NCI-H187 (cell line): ENCODE data around the gene PBX4.
"Not testable (repeated sequence)": the region's sequence is repeated elsewhere in the genome, so short reads cannot be mapped to it uniquely, and the experiment has no call there.

Experiments used
- DNase-seq, 2 experiments: peaks; one replicate each; lab custom pipeline; 2025; lab: John Stamatoyannopoulos, UW

Gene PBX4

DNA sequence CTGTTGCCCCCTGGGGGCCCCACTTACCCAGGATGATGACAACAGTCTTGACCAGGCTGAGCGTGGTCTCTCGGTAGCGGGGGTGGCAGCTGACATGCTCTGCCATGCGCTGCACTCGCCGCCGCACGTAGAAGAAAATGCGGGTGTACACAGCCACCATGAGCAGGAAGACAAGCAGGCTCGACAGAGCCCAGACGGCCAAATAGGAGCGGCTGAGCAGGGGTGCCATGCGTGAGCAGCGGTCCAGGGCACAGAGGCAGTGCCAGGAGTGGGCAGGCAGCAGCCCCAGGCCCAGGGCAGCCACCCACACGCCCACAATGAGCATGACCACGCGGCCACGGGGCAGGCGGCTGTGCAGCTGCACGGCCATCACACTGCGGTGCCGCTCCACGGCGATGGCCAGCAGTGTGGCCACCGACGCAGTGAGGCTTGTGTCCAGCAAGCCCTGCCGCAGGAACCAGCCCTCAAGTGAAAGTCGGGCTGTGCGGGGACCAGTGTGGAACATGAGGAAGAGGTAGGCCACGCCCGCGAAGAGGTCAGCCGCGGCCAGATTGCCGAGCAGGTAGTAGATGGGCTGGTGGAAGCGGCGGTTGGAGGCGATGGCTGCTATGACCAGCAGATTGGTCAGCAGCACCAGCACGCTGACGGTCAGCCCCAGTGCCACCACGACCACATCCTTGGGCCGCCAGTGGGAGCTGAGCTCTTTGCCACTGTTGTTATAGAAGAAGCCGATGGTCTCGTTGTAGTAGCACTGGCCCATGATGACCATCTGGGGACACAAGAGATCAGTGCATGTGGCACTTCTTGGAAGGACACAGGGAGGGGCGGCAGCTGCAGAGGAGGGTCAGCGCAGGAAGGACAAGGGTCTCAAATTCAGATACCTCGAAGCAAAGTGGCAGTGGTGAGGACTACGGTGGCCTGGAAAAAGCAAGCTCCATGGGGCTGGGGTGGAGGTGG, 8.3 kb upstream of the PBX4 start:
- no peak for DNase-seq

- no peak for DNase-seq
Observed at GRCh38 chr19:19624032-19624570, 5.6 kb upstream of the PBX4 start.

- DNase-seq = no peak
Observed at GRCh38 chr19:19623383-19623782, 4.9 kb upstream of the PBX4 start.

DNA sequence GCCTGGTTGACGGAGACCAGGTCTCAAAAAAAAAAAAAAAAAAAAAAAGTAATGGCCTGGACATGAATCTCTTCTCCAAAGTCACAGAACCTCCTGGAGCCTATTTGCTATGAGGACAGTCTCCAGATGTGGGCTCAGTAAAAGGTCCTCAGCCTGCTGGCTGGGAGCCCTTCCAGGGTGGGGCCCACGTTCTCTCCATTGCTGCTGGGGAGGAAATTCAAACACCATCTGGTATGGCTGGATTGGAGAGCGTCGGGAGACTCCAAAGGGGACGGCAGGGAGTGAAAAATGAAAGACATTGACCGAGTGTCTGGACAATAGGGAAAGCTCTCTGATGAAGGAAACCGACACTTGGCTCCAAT, 1.3 kb upstream of the PBX4 start:
- no peak for DNase-seq

DNA sequence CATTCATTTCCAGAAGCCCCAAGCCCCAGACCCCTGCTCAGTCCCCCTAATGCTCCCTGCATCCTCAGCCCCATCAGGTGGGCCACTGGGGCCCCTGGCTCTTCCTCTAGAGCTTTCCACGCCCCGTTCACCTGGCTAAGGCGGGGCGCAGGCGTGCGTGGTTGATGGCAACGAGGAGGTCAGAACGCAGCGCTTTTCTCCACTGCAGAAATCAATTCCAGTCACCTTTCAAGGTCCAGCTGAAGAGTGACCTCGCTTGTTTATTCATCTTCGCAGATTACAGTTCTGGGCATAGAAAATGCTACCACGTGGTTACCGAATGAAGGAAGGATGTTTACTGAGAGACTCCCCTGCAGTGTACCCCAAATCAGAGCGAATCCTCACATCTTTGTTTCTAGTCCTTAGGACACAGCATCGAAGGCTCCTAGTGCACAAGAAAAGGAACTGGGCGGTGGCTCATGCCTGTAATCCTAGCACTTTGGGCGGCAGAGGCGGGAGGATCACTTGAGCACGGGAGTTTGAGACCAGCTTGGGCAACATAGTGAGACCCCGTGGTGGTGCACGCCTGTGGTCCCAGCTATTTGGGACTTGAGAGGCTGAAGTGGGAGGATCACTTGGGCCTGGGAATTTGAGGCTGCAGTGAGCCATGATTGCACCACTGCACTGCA, 828 bp upstream of the PBX4 start:
- DNase-seq = no peak

DNA sequence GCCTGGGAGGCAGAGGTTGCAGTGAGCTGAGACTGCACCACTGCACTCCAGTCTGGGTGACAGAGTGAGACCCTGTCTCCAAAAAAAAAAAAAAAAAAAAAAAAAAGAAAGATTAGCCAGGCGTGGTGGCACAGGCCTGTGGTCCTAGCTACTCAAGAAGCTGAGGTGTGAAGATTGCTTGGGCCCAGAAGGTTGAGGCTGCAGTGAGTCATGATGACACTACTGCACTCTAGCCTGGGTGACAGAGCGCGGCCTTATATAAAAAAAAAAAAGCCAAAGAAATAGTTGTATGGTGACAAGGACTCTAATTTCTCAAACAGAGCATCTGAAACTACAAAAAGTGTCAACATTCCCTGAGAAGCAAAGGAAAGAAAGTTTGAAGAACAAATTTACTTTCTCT, 3.4 kb downstream of the PBX4 start:
- no peak for DNase-seq

DNA sequence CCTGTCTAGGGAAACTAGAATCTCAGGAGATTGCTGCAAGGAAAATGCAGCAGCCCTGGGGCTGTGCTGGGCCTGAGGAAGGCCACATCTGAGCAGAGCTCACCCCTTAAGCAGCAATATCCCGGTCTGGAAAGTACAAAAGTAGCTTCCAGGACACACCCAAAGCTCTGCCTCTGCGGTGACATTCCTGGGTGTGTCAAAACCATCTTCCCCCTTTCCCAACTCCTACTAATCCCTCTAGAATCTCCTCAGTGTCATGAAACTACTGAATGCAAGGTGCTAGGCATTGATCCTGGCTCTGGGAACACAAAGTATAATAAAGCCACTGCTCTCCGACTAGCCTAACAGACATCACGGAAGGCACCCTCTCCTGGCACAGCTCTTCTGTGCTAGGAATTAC, 5.0 kb downstream of the PBX4 start:
- no peak for DNase-seq

DNA sequence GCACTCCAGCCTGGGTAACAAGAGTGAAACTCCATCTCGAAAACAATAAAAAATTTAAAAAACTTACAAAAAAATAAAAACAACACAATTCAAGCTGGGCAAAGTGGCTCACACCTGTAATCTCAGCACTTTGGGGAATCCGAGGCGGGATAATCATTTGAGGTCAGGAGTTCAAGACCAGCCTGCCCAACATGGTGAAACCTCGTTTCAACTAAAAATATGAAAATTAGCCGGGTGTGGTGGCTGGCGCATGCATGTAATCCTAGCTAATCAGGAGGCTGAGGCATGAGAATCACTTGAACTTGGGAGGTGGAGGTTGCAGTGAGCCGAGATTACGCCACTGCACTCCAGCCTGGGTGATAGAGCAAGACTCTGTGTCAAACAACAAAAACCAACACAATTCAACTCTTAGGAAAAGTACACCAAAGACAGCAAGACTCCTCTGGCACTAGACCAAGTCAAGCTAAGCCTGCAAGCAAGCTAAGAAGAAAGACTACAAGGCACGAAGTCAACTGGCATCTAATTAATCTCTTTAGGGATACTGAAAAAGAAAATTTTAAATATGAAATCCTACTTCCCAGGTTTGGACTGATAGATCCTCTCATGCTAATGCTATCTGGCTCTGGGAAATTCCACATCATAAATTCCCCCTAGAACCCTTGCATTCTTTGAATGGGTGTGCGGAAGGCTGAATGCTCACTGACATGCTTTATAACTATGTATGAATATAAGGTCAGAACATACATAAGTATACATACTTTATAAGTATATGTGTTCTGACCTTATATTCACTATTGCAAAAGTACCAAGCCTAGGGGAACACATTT, 7.9 kb downstream of the PBX4 start:
- no peak for DNase-seq

DNA sequence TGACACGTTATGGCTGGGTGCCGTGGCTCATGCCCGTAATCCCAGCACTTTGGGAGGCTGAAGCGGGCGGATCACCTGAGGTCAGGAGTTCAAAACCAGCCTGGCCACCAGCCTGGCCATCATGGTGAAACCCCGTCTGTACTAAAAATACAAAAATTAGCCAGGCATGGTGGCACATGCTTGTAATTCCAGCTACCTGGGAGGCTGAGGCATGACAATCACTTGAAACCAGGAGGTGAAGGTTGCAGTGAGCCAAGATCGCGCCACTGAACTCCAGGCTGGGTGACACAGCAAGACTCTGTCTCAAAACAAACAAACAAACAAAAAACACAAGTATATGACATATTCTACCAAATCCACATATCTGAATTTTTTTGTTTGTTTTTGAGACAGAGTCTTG, 11.8 kb downstream of the PBX4 start:
- DNase-seq = not testable (repeated sequence)

DNA sequence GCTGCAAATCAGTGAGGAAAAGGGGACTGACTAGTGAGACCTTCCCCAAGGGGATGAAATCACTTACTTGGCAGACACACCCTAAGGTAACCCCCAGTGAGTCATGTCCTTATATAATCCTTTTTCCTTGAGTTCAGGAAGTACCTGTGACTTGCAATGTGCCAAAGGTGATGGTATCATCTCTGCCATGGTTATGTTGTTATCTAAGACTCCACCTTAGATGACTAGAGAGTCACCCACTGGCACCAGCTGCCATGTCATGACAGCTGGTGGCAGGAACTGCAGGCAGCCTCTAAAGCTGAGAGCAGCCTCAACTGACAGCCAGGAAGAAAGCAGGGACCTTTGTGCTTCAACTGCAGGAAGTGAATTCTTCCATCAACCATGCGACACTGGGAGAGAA, 12.5 kb downstream of the PBX4 start:
- no peak for DNase-seq

- DNase-seq = no peak
Observed at GRCh38 chr19:19602713-19603324, 15.7 kb downstream of the PBX4 start.

GRCh38 chr19:19602136-19602712, 16.3 kb downstream of the PBX4 start:
- DNase-seq = no peak

DNA sequence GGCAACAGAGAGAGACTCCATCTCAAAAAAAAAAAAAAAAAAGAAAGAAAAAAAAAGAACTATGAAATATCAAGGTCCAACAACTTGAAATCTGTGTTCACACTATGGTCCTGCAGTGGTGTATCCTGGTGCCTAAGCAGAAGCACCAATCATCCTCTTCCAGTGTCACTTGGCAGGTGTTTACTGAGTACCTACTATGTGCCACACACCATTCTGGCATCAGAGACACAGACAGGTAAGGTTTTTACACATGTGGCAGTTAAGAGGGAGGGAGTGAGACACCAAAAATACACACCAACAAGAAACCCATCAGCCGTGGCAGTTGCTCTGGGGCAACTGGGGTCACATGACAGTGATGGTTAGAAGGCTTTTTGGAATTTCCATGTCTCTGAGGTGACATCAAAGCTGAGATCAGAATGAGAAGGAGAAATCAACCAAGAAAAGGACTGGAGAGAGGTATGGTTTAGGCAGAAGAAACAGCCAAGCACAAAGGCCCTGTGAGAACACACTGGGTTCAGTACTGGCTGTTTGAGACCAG, 17.6 kb downstream of the PBX4 start:
- DNase-seq = no peak

GRCh38 chr19:19598728-19599451, 19.6 kb downstream of the PBX4 start:
- DNase-seq = not testable (repeated sequence)

DNA sequence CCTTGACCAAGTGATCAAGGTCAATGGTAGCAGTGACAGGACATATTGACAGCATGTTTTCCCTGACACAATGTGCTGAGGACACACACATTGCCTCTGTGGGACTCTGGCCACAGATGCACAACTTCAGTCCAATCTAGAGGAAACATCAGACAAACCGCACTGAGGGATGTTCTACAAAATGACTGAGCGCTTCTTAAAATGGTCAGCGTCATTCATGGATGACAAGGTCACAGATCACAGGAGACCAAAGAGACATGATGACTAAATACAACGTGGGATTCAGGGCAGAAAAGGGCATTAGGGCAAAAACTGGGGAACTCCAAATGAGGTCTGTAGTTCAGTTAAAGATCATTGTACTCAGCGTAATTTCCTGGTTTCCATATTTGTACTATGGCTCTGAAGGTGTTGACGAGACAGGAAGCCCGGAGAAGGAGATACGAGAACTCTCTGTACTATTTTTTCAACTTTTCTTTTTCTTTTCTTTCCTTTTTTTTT, 20.6 kb downstream of the PBX4 start:
- no peak for DNase-seq

GRCh38 chr19:19595171-19595701, 23.3 kb downstream of the PBX4 start:
- no peak for DNase-seq

DNA sequence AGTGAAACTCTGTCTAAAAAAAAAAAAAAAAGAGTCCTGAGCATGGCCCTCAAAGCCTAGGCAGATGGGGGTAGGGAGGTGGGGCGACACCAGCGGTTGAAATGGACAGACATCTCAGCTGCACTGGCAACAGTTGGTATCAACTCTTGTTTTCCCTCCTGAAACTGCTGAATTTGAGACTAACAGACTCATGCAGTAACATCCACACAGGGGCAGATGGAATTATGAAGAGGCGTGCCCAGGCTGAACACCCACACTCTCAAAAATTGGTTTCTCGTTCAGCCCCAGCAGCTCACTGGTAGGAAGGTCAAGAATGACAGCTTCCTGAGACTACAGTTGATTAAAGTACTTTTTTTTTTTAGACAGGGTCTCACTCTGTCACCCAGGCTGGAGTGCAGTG, 24.1 kb downstream of the PBX4 start:
- no peak for DNase-seq

- DNase-seq = no peak
Observed at GRCh38 chr19:19592690-19593089, 25.8 kb downstream of the PBX4 start.

DNA sequence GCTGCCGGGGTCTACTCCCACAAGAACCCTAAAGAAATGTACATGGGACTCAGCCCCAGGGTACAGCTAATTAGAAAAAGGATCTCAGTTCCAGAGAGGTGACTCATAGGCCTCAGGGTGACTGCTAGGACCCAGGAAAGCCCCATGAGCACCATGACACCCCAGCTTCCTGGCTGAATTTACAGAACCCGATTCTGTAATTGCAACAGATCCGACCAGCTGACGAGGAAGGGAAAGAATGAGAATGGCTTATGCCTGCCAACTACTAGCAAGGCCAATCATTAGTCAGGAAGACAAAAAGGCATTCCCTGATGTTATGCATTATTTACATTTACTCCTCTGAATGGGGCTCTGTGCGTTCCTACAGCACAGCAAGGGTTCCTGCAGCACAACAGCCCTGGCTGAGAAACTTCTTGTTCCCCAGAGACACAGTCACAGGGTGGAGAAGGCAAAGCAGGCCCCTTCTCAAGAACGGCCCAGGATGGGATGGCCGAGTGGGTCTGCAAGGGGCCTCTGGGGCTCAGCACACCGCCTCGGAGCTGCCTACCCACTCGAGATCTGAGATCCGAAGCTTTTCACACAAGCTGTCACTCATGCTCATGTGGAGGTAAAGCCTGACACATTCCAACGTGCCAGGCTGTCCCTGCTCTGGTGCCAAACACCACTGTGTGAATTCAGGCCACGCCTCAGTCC, 27.2 kb downstream of the PBX4 start:
- no peak for DNase-seq
